HepG2 (cell line): ENCODE measurements around the gene DAAM1. TPM values are rescaled to one million over a fixed set of nuclear protein-coding genes. Genes with fewer than 3 reads are reported as not detected.

Source experiments
- ADNP ChIP-seq: sonication (generic); formaldehyde crosslinking; IDR thresholded peaks from 2 replicates; pipeline ENCODE4 v1.4.0; 2020; ENCODE audit warnings: missing genetic modification reagents
- FOXJ3 ChIP-seq: sonication (generic); formaldehyde crosslinking; IDR thresholded peaks from 2 replicates; pipeline ENCODE4 v1.4.0; 2020; ENCODE audit warnings: missing genetic modification reagents, mild to moderate bottlenecking, borderline replicate concordance
- NR2F6 ChIP-seq, 2 experiments: IDR thresholded peaks; 2 replicates each; pipeline ENCODE4 v1.6.1; 2016; ENCODE audit warnings: antibody characterized with exemption in 1 of 2, mild to moderate bottlenecking in 1 of 2
- ONECUT2 ChIP-seq: sonication (generic); formaldehyde crosslinking; IDR thresholded peaks from 2 replicates; pipeline ENCODE4 v1.4.0; 2020; ENCODE audit warnings: missing genetic modification reagents
- SMARCE1 ChIP-seq: fragments of 450-650 bp; IDR thresholded peaks from 2 replicates; pipeline ENCODE4 v1.6.1; 2017; ENCODE audit warnings: borderline replicate concordance
- SRSF1 ChIP-seq: fragments of 200-400 bp; formaldehyde crosslinking; optimal IDR thresholded peaks from 2 replicates; pipeline ENCODE3; 2017; ENCODE audit warnings: mild to moderate bottlenecking, low read depth, low read length, moderate library complexity
- ZFY ChIP-seq: sonication (generic); formaldehyde crosslinking; IDR thresholded peaks from 2 replicates; pipeline ENCODE4 v1.4.0; 2020; ENCODE audit warnings: missing genetic modification reagents
- ZNF136 ChIP-seq: sonication (generic); formaldehyde crosslinking; IDR thresholded peaks from 2 replicates; pipeline ENCODE4 v1.8.1; 2022; ENCODE audit warnings: low read depth, mild to moderate bottlenecking, moderate library complexity, missing genetic modification reagents
- ZNF501 ChIP-seq: sonication (generic); formaldehyde crosslinking; IDR thresholded peaks from 2 replicates; pipeline ENCODE4 v1.5.1; 2020; ENCODE audit warnings: mild to moderate bottlenecking, moderate library complexity, missing genetic modification reagents
- ZNF598 ChIP-seq: sonication (generic); formaldehyde crosslinking; IDR thresholded peaks from 2 replicates; pipeline ENCODE4 v1.5.1; 2020; ENCODE audit warnings: mild to moderate bottlenecking, missing genetic modification reagents, borderline replicate concordance
- ZNF616 ChIP-seq: sonication (generic); formaldehyde crosslinking; IDR thresholded peaks from 2 replicates; pipeline ENCODE4 v1.5.0; 2020; ENCODE audit warnings: low read depth, mild to moderate bottlenecking, missing genetic modification reagents
- ZNF768 ChIP-seq: sonication (generic); formaldehyde crosslinking; IDR thresholded peaks from 2 replicates; pipeline ENCODE4 v1.4.0; 2020; ENCODE audit warnings: missing genetic modification reagents
- ZSCAN25 ChIP-seq: sonication (generic); formaldehyde crosslinking; IDR thresholded peaks from 2 replicates; pipeline ENCODE4 v1.8.0; 2022; ENCODE audit warnings: mild to moderate bottlenecking, missing genetic modification reagents
- polyA plus RNA-seq, 8 experiments: library from polyadenylated mRNA; depleted of rRNA in 3 of 8; stranded (reverse) in 7 of 8; unstranded in 1 of 8; fragments of >200 nt; fragmentation: Illumina TruSeq in 4 of 8; extraction: Trizol in 4 of 8; gene quantifications; 2 replicates each; pipeline versions ENCODE4 v1.2.1 to v1.2.3, GENCODE V29; 2011 to 2016; ENCODE audit warnings: low read depth in 4 of 8, missing spikeins in 1 of 8, mixed read lengths in 1 of 8; ENCODE audit not compliant: insufficient read depth in 1 of 8
- total RNA-seq, 5 experiments: library from RNA; depleted of rRNA; stranded (reverse); fragments of >200 nt; fragmentation: Illumina TruSeq; extraction: Trizol; gene quantifications; 2 replicates each; pipeline ENCODE4 v1.2.3, GENCODE V29; 2016; ENCODE audit warnings: low read depth in 1 of 5
- TF ChIP-seq, protein P1 (sequence below): sonication (generic); formaldehyde crosslinking; conservative IDR thresholded peaks from 2 replicates; pipeline ENCODE4 v1.4.0; 2020; ENCODE audit warnings: mild to moderate bottlenecking, missing genetic modification reagents, moderate library complexity
- TF ChIP-seq, protein P2 (sequence below): sonication (generic); formaldehyde crosslinking; IDR thresholded peaks from 2 replicates; pipeline ENCODE4 v1.9.0; 2021; ENCODE audit warnings: missing genetic modification reagents, borderline replicate concordance
- TF ChIP-seq, protein P3 (sequence below), 2 experiments: sonication (generic) in 1 of 2; formaldehyde crosslinking in 1 of 2; IDR thresholded peaks; 2 replicates each; pipeline versions ENCODE4 v1.4.0 to v1.6.1; 2018 to 2020; ENCODE audit warnings: missing genetic modification reagents in 2 of 2, borderline replicate concordance in 1 of 2, low read depth in 1 of 2, mild to moderate bottlenecking in 1 of 2, missing biosample characterization in 1 of 2
- TF ChIP-seq, protein P4 (sequence below): sonication (generic); formaldehyde crosslinking; IDR thresholded peaks from 2 replicates; pipeline ENCODE4 v1.5.0; 2020; ENCODE audit warnings: mild to moderate bottlenecking, missing genetic modification reagents, borderline replicate concordance

The DAAM1 gene
- total and polyA plus RNA-seq, 2 of the 13 experiments (the other 11 are each of a cell fraction or from before 2014, with no cell fraction given), result 10.9 to 24.5 TPM

DNA sequence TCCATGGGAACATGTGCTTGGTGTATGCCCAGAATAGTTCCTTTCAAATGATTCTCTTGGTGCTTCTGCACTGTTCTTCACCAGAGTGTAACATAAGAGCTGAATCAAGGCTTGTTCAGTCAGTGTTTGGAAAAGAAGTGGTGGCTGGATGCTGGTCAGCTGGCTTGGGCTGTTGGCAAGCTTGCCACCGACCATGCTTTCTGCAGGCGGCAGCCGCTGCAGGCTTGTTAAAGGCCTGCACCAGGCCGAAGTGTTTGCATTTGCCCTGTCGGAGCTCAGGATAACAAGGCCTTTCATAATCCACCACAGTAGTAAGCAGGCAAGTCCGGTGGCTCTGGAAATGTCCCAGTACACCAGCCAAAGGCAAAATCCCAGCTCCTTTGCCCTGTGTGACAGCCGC, 26.9 kb downstream of the DAAM1 start (continued):
- TF ChIP-seq, protein P1, sequence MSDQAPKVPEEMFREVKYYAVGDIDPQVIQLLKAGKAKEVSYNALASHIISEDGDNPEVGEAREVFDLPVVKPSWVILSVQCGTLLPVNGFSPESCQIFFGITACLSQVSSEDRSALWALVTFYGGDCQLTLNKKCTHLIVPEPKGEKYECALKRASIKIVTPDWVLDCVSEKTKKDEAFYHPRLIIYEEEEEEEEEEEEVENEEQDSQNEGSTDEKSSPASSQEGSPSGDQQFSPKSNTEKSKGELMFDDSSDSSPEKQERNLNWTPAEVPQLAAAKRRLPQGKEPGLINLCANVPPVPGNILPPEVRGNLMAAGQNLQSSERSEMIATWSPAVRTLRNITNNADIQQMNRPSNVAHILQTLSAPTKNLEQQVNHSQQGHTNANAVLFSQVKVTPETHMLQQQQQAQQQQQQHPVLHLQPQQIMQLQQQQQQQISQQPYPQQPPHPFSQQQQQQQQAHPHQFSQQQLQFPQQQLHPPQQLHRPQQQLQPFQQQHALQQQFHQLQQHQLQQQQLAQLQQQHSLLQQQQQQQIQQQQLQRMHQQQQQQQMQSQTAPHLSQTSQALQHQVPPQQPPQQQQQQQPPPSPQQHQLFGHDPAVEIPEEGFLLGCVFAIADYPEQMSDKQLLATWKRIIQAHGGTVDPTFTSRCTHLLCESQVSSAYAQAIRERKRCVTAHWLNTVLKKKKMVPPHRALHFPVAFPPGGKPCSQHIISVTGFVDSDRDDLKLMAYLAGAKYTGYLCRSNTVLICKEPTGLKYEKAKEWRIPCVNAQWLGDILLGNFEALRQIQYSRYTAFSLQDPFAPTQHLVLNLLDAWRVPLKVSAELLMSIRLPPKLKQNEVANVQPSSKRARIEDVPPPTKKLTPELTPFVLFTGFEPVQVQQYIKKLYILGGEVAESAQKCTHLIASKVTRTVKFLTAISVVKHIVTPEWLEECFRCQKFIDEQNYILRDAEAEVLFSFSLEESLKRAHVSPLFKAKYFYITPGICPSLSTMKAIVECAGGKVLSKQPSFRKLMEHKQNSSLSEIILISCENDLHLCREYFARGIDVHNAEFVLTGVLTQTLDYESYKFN (CRISPR knock-in tag), result no peak
- TF ChIP-seq, protein P2, sequence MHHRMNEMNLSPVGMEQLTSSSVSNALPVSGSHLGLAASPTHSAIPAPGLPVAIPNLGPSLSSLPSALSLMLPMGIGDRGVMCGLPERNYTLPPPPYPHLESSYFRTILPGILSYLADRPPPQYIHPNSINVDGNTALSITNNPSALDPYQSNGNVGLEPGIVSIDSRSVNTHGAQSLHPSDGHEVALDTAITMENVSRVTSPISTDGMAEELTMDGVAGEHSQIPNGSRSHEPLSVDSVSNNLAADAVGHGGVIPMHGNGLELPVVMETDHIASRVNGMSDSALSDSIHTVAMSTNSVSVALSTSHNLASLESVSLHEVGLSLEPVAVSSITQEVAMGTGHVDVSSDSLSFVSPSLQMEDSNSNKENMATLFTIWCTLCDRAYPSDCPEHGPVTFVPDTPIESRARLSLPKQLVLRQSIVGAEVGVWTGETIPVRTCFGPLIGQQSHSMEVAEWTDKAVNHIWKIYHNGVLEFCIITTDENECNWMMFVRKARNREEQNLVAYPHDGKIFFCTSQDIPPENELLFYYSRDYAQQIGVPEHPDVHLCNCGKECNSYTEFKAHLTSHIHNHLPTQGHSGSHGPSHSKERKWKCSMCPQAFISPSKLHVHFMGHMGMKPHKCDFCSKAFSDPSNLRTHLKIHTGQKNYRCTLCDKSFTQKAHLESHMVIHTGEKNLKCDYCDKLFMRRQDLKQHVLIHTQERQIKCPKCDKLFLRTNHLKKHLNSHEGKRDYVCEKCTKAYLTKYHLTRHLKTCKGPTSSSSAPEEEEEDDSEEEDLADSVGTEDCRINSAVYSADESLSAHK (CRISPR knock-in tag), result peak; percentile 31; the same call in 1 of the 2 replicates
- TF ChIP-seq ZNF136, result no peak
- TF ChIP-seq, protein P3, sequence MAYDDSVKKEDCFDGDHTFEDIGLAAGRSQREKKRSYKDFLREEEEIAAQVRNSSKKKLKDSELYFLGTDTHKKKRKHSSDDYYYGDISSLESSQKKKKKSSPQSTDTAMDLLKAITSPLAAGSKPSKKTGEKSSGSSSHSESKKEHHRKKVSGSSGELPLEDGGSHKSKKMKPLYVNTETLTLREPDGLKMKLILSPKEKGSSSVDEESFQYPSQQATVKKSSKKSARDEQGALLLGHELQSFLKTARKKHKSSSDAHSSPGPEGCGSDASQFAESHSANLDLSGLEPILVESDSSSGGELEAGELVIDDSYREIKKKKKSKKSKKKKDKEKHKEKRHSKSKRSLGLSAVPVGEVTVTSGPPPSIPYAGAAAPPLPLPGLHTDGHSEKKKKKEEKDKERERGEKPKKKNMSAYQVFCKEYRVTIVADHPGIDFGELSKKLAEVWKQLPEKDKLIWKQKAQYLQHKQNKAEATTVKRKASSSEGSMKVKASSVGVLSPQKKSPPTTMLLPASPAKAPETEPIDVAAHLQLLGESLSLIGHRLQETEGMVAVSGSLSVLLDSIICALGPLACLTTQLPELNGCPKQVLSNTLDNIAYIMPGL (CRISPR knock-in tag; IDR thresholded peaks at IDR 0.05; ENCODE audit: borderline replicate concordance in 1 of 2, low read depth in 1 of 2), result peak in 1 of 2 experiments; percentile 33; a peak in 2 of 4 replicates
- no peak for TF ChIP-seq ZNF616
- TF ChIP-seq, protein P4, sequence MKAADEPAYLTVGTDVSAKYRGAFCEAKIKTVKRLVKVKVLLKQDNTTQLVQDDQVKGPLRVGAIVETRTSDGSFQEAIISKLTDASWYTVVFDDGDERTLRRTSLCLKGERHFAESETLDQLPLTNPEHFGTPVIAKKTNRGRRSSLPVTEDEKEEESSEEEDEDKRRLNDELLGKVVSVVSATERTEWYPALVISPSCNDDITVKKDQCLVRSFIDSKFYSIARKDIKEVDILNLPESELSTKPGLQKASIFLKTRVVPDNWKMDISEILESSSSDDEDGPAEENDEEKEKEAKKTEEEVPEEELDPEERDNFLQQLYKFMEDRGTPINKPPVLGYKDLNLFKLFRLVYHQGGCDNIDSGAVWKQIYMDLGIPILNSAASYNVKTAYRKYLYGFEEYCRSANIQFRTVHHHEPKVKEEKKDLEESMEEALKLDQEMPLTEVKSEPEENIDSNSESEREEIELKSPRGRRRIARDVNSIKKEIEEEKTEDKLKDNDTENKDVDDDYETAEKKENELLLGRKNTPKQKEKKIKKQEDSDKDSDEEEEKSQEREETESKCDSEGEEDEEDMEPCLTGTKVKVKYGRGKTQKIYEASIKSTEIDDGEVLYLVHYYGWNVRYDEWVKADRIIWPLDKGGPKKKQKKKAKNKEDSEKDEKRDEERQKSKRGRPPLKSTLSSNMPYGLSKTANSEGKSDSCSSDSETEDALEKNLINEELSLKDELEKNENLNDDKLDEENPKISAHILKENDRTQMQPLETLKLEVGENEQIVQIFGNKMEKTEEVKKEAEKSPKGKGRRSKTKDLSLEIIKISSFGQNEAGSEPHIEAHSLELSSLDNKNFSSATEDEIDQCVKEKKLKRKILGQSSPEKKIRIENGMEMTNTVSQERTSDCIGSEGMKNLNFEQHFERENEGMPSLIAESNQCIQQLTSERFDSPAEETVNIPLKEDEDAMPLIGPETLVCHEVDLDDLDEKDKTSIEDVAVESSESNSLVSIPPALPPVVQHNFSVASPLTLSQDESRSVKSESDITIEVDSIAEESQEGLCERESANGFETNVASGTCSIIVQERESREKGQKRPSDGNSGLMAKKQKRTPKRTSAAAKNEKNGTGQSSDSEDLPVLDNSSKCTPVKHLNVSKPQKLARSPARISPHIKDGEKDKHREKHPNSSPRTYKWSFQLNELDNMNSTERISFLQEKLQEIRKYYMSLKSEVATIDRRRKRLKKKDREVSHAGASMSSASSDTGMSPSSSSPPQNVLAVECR (CRISPR knock-in tag), result peak; percentile 51; the same call in 1 of the 2 replicates
- peak; percentile 41; the same call in 1 of the 2 replicates for TF ChIP-seq ZNF768 (CRISPR knock-in tag)
- TF ChIP-seq SRSF1, result no peak
- no peak for TF ChIP-seq ADNP
- TF ChIP-seq ZSCAN25 (CRISPR knock-in tag), result peak; percentile 49; the same call in 1 of the 2 replicates
- 0 out of 2 replicates have a peak, but pooled peaks have one; percentile 37 for TF ChIP-seq ZNF501 (CRISPR knock-in tag)
- TF ChIP-seq ZNF598, result peak; percentile 34; the same call in 1 of the 2 replicates
- no peak for TF ChIP-seq SMARCE1
- TF ChIP-seq FOXJ3 (CRISPR knock-in tag), result peak; percentile 40; the same call in 1 of the 2 replicates
- no peak for TF ChIP-seq NR2F6 (IDR thresholded peaks at IDR 0.05)
- 0 out of 2 replicates have a peak, but pooled peaks have one; percentile 17 for TF ChIP-seq NR2F6 (CRISPR knock-in tag; IDR thresholded peaks at IDR 0.05)
- TF ChIP-seq ONECUT2 (CRISPR knock-in tag), result no peak
- TF ChIP-seq ZFY, result peak; percentile 93
